Measurements from ENCODE around the gene CADM3.

- TF ChIP-seq TAF1 (IDR thresholded peaks at IDR 0.05; ENCODE audit: low read depth, low read length) (no peak), SIRT6 (IDR thresholded peaks at IDR 0.05; ENCODE audit: low read length) (no peak), RFX5 (IDR thresholded peaks at IDR 0.05; ENCODE audit: borderline replicate concordance, low read depth, low read length) (peak; percentile 41; the same call in 1 of the 2 replicates), HDAC2 (IDR thresholded peaks at IDR 0.05; ENCODE audit: borderline replicate concordance in 1 of 2, low read depth in 2 of 2, low read length in 2 of 2) (no peak), GTF2F1 (IDR thresholded peaks at IDR 0.05; ENCODE audit: borderline replicate concordance, low read depth, low read length) (no peak), SIN3A (conservative IDR thresholded peaks at IDR 0.05 in 1 of 2, IDR thresholded peaks at IDR 0.05 in 1 of 2; ENCODE audit: low read depth in 1 of 2, low read length in 2 of 2) (no peak), POLR2A (IDR thresholded peaks at IDR 0.05; ENCODE audit: control extremely low read depth in 1 of 2, low read depth in 2 of 2, low read length in 2 of 2) (no peak), ATF2 (IDR thresholded peaks at IDR 0.05; ENCODE audit: low read length) (no peak), CREB1 (IDR thresholded peaks at IDR 0.05) (no peak)
Measured at GRCh38 chr1:159207774-159208173, 36.4 kb downstream of the CADM3 start.

Measured in H1 (cell line).